HCT116 (cell line): ENCODE measurements around the gene ZNF646. TPM values are rescaled to one million over a fixed set of nuclear protein-coding genes. Genes with fewer than 3 reads are reported as not detected.

Experiments used
- total RNA-seq: library from RNA; stranded (reverse); gene quantifications from one replicate; pipeline ENCODE4 v1.2.1, GENCODE V29; 2021; ENCODE audit not compliant: unreplicated experiment

Gene ZNF646
- total RNA-seq, 1 experiment from 2014 or later: 17.7 TPM

Other genes with a start within 250 kb of the ZNF646 start
- 44.9 TPM for gene BCL7C, start 180.3 kb upstream of the ZNF646 start, total RNA-seq
- 1.4 TPM for gene CTF1, start 177.8 kb upstream of the ZNF646 start, total RNA-seq
- 45.2 TPM for gene FBXL19, start 150.8 kb upstream of the ZNF646 start, total RNA-seq
- 9.0 TPM for gene ORAI3, start 125.4 kb upstream of the ZNF646 start, total RNA-seq
- gene SETD1A, start 116.7 kb upstream of the ZNF646 start, total RNA-seq: 26.9 TPM
- 8.6 TPM for gene HSD3B7, start 89.2 kb upstream of the ZNF646 start, total RNA-seq
- 1.6 TPM for gene STX1B, start 63.8 kb upstream of the ZNF646 start, total RNA-seq
- gene STX4, start 40.9 kb upstream of the ZNF646 start, total RNA-seq: 26.0 TPM
- gene ZNF668, start 182 bp upstream of the ZNF646 start, total RNA-seq: 16.8 TPM
- gene PRSS53, start 14.5 kb downstream of the ZNF646 start, total RNA-seq: 11.6 TPM
- gene VKORC1, start 20.4 kb downstream of the ZNF646 start, total RNA-seq: 83.8 TPM
- gene BCKDK, start 34.0 kb downstream of the ZNF646 start, total RNA-seq: 60.7 TPM
- gene KAT8, start 43.2 kb downstream of the ZNF646 start, total RNA-seq: 44.9 TPM
- gene PRSS8, start 61.3 kb downstream of the ZNF646 start, total RNA-seq: 42.6 TPM
- gene PRSS36, start 75.6 kb downstream of the ZNF646 start, total RNA-seq: not detected
- 522 TPM for gene FUS, start 105.7 kb downstream of the ZNF646 start, total RNA-seq
- not detected for gene PYCARD, start 128.3 kb downstream of the ZNF646 start, total RNA-seq
- gene TRIM72, start 139.7 kb downstream of the ZNF646 start, total RNA-seq: 43.8 TPM
- not detected for gene PYDC1, start 142.7 kb downstream of the ZNF646 start, total RNA-seq
- 1.7 TPM for gene ITGAM, start 185.6 kb downstream of the ZNF646 start, total RNA-seq